DOHH2 (cell line): Measurements from ENCODE around the gene WEE1.
"Not testable (repeated sequence)": the region's sequence is repeated elsewhere in the genome, so short reads cannot be mapped to it uniquely, and the experiment has no call there.

Experiments used
- H3F3A ChIP-seq: fragments of 200-600 bp; sonication (generic), shearing (Covaris generic); 2 replicates; pipeline ENCODE4 v1.6.0; 2016; ENCODE audit warnings: antibody characterized with exemption, mild to moderate bottlenecking; ENCODE audit not compliant: control insufficient read depth, insufficient read depth
- H3K27ac ChIP-seq: fragments of 200-600 bp; sonication (generic); 2 replicates; pipeline ENCODE4 v1.5.1; 2014; ENCODE audit warnings: low read depth, mild to moderate bottlenecking, low read length, moderate library complexity
- H3K27me3 ChIP-seq: fragments of 200-600 bp; sonication (generic); 2 replicates; pipeline ENCODE4 v1.6.1; 2014; ENCODE audit warnings: mild to moderate bottlenecking, low read length, mixed read lengths; ENCODE audit not compliant: control insufficient read depth
- H3K36me3 ChIP-seq: fragments of 200-600 bp; sonication (generic); 2 replicates; pipeline ENCODE4 v1.6.1; 2014; ENCODE audit warnings: mild to moderate bottlenecking, low read length, moderate library complexity, mixed read lengths; ENCODE audit not compliant: control insufficient read depth
- H3K4me1 ChIP-seq: fragments of 200-600 bp; sonication (generic); 2 replicates; pipeline ENCODE4 v1.6.1; 2014; ENCODE audit warnings: mild to moderate bottlenecking, low read length, mixed read lengths; ENCODE audit not compliant: control insufficient read depth
- H3K4me2 ChIP-seq: fragments of 200-600 bp; sonication (generic); 2 replicates; pipeline ENCODE4 v1.6.0; 2014; ENCODE audit warnings: mild to moderate bottlenecking, low read length, moderate library complexity
- H3K4me3 ChIP-seq: fragments of 200-600 bp; sonication (generic); 2 replicates; pipeline ENCODE4 v1.5.1; 2014; ENCODE audit warnings: mild to moderate bottlenecking, low read length, mixed read lengths
- H3K79me2 ChIP-seq: fragments of 200-600 bp; sonication (generic); 2 replicates; pipeline ENCODE4 v1.6.1; 2014; ENCODE audit warnings: mild to moderate bottlenecking, low read length, mixed read lengths; ENCODE audit not compliant: control insufficient read depth
- H3K9me2 ChIP-seq: fragments of 200-600 bp; sonication (generic); replicated peaks from 2 replicates; pipeline ENCODE4 v1.6.1; 2014; ENCODE audit warnings: mild to moderate bottlenecking, low read length, mixed read lengths; ENCODE audit not compliant: control insufficient read depth
- H3K9me3 ChIP-seq: fragments of 200-600 bp; sonication (generic); 2 replicates; pipeline ENCODE4 v1.6.1; 2014; ENCODE audit warnings: antibody characterized with exemption, low read length, mixed read lengths; ENCODE audit not compliant: control insufficient read depth, insufficient read depth
- H4K20me1 ChIP-seq: fragments of 200-600 bp; sonication (generic); 2 replicates; pipeline ENCODE4 v1.6.0; 2014; ENCODE audit warnings: low read depth, mild to moderate bottlenecking, antibody characterized with exemption, low read length, moderate library complexity; ENCODE audit not compliant: control insufficient read depth, insufficient read depth
- EZH2phosphoT487 ChIP-seq: fragments of 200-600 bp; sonication (generic); IDR thresholded peaks from 2 replicates; pipeline ENCODE4 v1.6.1; 2017; ENCODE audit warnings: borderline replicate concordance, mild to moderate bottlenecking, antibody characterized with exemption, low read length, moderate library complexity, mixed read lengths
- TF ChIP-seq, protein P1 (sequence below): fragments of 200-600 bp; sonication (generic); IDR thresholded peaks from one replicate; pipeline ENCODE4 v1.5.1; 2014; ENCODE audit warnings: antibody characterized with exemption, mild to moderate bottlenecking, low read depth, low read length; ENCODE audit not compliant: poor library complexity, severe bottlenecking

WEE1 gene

DNA sequence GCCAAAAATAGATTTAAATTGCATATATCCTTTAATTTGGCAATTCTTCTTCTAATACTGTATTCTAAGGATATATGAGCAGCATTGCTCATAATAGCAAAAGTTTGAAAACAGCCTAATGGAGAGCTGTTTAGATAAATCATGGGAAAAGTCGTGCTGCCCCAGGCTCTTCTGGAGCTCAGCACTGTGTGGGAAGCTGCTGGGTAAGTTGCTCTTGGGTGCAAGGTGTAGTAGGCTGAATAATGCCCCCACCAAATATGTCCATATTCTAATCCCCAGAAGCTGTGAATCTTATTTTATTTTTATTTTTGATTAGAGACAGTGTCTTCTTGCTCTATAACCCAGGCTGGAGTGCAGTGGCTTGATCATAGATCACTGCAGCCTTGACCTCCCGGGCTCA is 34.9 kb upstream of the WEE1 start:
- H3K36me3 ChIP-seq, result no peaks in the 10 kb centered on the region
- no peaks in the 10 kb centered on the region for H3K9me2 ChIP-seq
- H3F3A ChIP-seq, result peaks cover 4% of the 10 kb centered on the region; the same call in 1 of the 2 replicates
- H3K9me3 ChIP-seq, result no peaks in the 10 kb centered on the region
- no peaks in the 10 kb centered on the region for H4K20me1 ChIP-seq
- H3K27me3 ChIP-seq, result no peaks in the 10 kb centered on the region
- H3K4me2 ChIP-seq, result no peak overlapping the region
- peaks cover 13% of the 10 kb centered on the region for H3K4me1 ChIP-seq
- H3K4me3 ChIP-seq, result no peak overlapping the region
- H3K79me2 ChIP-seq, result no peaks in the 10 kb centered on the region
- TF ChIP-seq, protein P1, sequence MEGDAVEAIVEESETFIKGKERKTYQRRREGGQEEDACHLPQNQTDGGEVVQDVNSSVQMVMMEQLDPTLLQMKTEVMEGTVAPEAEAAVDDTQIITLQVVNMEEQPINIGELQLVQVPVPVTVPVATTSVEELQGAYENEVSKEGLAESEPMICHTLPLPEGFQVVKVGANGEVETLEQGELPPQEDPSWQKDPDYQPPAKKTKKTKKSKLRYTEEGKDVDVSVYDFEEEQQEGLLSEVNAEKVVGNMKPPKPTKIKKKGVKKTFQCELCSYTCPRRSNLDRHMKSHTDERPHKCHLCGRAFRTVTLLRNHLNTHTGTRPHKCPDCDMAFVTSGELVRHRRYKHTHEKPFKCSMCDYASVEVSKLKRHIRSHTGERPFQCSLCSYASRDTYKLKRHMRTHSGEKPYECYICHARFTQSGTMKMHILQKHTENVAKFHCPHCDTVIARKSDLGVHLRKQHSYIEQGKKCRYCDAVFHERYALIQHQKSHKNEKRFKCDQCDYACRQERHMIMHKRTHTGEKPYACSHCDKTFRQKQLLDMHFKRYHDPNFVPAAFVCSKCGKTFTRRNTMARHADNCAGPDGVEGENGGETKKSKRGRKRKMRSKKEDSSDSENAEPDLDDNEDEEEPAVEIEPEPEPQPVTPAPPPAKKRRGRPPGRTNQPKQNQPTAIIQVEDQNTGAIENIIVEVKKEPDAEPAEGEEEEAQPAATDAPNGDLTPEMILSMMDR, result no peak
- no peak for TF ChIP-seq EZH2phosphoT487
- no peak overlapping the region for H3K27ac ChIP-seq

GRCh38 chr11:9549216-9549615 is 24.3 kb upstream of the WEE1 start:
- not testable (repeated sequence) for H3K27ac ChIP-seq, H3K4me2 ChIP-seq, H4K20me1 ChIP-seq, H3F3A ChIP-seq, H3K4me1 ChIP-seq, H3K4me3 ChIP-seq, H3K27me3 ChIP-seq, H3K79me2 ChIP-seq, H3K9me3 ChIP-seq, H3K36me3 ChIP-seq, H3K9me2 ChIP-seq

- H3K27me3 ChIP-seq, result no peaks in the 10 kb centered on the region
- no peaks in the 10 kb centered on the region for H4K20me1 ChIP-seq
- no peaks in the 10 kb centered on the region for H3K9me3 ChIP-seq
- H3K9me2 ChIP-seq, result no peaks in the 10 kb centered on the region
- peaks cover 5% of the 10 kb centered on the region for H3K4me1 ChIP-seq
- H3F3A ChIP-seq, result peaks cover 5% of the 10 kb centered on the region
- no peak overlapping the region for H3K27ac ChIP-seq
- TF ChIP-seq, protein P1, result no peak
- no peak for TF ChIP-seq EZH2phosphoT487
- no peaks in the 10 kb centered on the region for H3K79me2 ChIP-seq
- H3K36me3 ChIP-seq, result no peaks in the 10 kb centered on the region
- H3K4me3 ChIP-seq, result no peak overlapping the region
- no peak overlapping the region for H3K4me2 ChIP-seq
Measured at GRCh38 chr11:9550191-9550628, 23.3 kb upstream of the WEE1 start.

DNA sequence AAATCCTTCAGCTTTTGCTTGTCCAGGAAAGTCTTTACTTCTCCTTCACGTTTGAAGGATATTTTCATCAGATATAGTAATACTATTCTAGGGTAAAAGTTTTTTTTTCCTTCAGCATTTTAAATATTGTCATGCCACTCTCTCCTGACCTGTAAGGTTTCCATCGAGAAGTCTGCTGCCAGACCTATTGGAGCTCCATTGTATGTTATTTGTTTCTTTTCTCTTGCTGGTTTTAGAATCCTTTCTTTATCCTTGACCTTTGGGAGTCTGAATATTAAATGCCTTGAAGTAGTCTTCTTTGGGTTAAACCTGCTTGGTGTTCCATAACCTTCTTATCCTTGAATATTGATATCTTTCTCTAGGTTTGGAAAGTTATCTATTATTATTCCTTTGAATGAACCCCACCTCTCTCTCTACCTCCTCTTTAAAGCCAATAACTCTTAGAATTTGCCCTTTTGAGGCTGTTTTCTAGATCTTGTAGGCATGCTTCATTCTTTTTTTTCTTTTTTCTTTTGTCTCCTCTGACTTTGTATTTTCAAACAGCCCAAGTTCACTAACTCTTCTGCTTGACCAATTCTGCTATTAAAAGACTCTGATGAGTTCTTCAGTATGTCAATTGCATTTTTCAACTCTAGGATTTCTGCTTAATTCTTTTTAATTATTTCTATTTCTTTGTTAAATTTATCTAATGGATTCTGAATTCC is 12.0 kb upstream of the WEE1 start:
- no peak for TF ChIP-seq EZH2phosphoT487
- TF ChIP-seq, protein P1, result no peak
- H3F3A ChIP-seq, result no peaks in the 10 kb centered on the region
- H4K20me1 ChIP-seq, result no peaks in the 10 kb centered on the region

More for the DNA sequence above, 12.0 kb upstream of the WEE1 start:
- H3K4me1 ChIP-seq, result peaks cover 8% of the 10 kb centered on the region; the same call in 1 of the 2 replicates
- no peaks in the 10 kb centered on the region for H3K36me3 ChIP-seq
- no peaks in the 10 kb centered on the region for H3K9me3 ChIP-seq
- H3K9me2 ChIP-seq, result no peaks in the 10 kb centered on the region
- H3K79me2 ChIP-seq, result no peaks in the 10 kb centered on the region
- no peaks in the 10 kb centered on the region for H3K27me3 ChIP-seq
- no peak overlapping the region for H3K27ac ChIP-seq
- no peak overlapping the region for H3K4me2 ChIP-seq
- H3K4me3 ChIP-seq, result no peak overlapping the region
